Heart left ventricle (tissue), 16 donors: Measurements from ENCODE around the gene PMM2. TPM values are rescaled to one million over a fixed set of nuclear protein-coding genes. Genes with fewer than 3 reads are reported as not detected.

Experiments used
- ATAC-seq, 4 donors: fragments of 200-7000 bp; cut with Tn5 transposase; one replicate each; pipeline ENCODE4 v1.9.1; 2020 to 2022; ENCODE audit warnings: moderate library complexity in 4 of 4, mild to moderate bottlenecking in 3 of 4, moderate number of reproducible peaks in 1 of 4
- DNase-seq, 5 donors: peaks; one replicate each; pipeline ENCODE4 v3.0.0-alpha.2; 2020
- H3K27ac ChIP-seq, 12 donors: fragments of 200-600 bp; sonication (generic) in 4 of 12; one replicate each; pipeline versions ENCODE4 v1.5.0 to v1.8.0; 2016 to 2022; ENCODE audit warnings: mild to moderate bottlenecking in 2 of 12
- H3K27me3 ChIP-seq, 9 donors: fragments of 200-600 bp; sonication (generic) in 2 of 9; one replicate each; pipeline versions ENCODE4 v1.5.1 to v1.8.0; 2016 to 2022; ENCODE audit warnings: mild to moderate bottlenecking in 3 of 9
- H3K36me3 ChIP-seq, 9 donors: fragments of 200-600 bp; sonication (generic) in 2 of 9; one replicate each; pipeline versions ENCODE4 v1.5.0 to v1.8.0; 2018 to 2022; ENCODE audit warnings: mild to moderate bottlenecking in 2 of 9
- H3K4me1 ChIP-seq, 12 donors: fragments of 200-600 bp; sonication (generic) in 4 of 12; one replicate each; pipeline versions ENCODE4 v1.5.0 to v1.8.0; 2016 to 2022; ENCODE audit warnings: mild to moderate bottlenecking in 3 of 12
- H3K4me3 ChIP-seq, 12 donors: fragments of 200-600 bp; sonication (generic) in 4 of 12; one replicate each; pipeline versions ENCODE4 v1.5.0 to v1.8.0; 2017 to 2022; ENCODE audit warnings: mild to moderate bottlenecking in 9 of 12, moderate library complexity in 4 of 12
- H3K9me3 ChIP-seq, 12 donors: fragments of 200-600 bp; sonication (generic) in 4 of 12; one replicate each; pipeline versions ENCODE4 v1.5.0 to v1.8.0; 2016 to 2022; ENCODE audit warnings: mild to moderate bottlenecking in 1 of 12
- POLR2A ChIP-seq, 2 donors: fragments of 450-650 bp; IDR thresholded peaks; one replicate each; pipeline ENCODE4 v1.6.1; 2017; ENCODE audit warnings: antibody characterized with exemption in 2 of 2, mild to moderate bottlenecking in 2 of 2, moderate library complexity in 2 of 2
- whole genome bisulfite sequencing, 4 donors: extraction: QIAGEN DNeasy Blood & Tissue Kit in 2 of 4; methylation state at CpG; one replicate each; pipeline versions ENCODE4 v1.1.5 to v1.1.7; 2013 to 2018; 5-methylcytosine and 5-hydroxymethylcytosine counted together
- intact Hi-C, 10 donors: fragments of 100-400 bp; cut with DNase I; formaldehyde crosslinking; loops; one replicate each; pipeline versions ENCODE4 v1.11.1 to v1.14.2; 2022
- polyA plus RNA-seq, 2 donors: library from polyadenylated mRNA; stranded (reverse); fragments of 200-250 nt; gene quantifications; one replicate each; pipeline ENCODE4 v1.2.3, GENCODE V29; 2013
- total RNA-seq, 9 donors: library from RNA; depleted of rRNA in 2 of 9; stranded (reverse); fragments of >200 nt in 2 of 9; fragmentation: NEBNext Ultra II Directional in 3 of 9; extraction: Animal tissue kit (Norgen Biotek cat#: 25700) in 3 of 9; gene quantifications; one replicate each; pipeline versions ENCODE4 v1.1.0 to v1.2.4, GENCODE V29; 2016 to 2023
- TF ChIP-seq, protein P1 (sequence below), 12 donors: fragments of 200-600 bp; sonication (generic) in 4 of 12; IDR thresholded peaks; one replicate each; pipeline versions ENCODE4 v1.5.0 to v1.8.0; 2018 to 2022; ENCODE audit warnings: antibody characterized with exemption in 12 of 12, mild to moderate bottlenecking in 5 of 12
- donor health status: ischemic (EF 13 %, LVEDD 7.1; RV severe dilation, severe dysfunction).
- donor health status: healthy with polysubstance abuse.
- donor health status: DM: no; HTN: yes; CAD: no.
- donor health status: DM: no; HTN: no; CAD: no.
- donor health status: ischemic (EF 25% LVEDD 6.9; RV normal size, moderate dysfunction).
- donor health status: ischemic (EF 25% LVEDD 5.7; RV mildly dilated, moderate dysfunction).
- donor health status: healthy.
- donor health status: DM: yes; HTN: yes; CAD: no.
- donor health status: ischemic (EF 35%, LVEDD 5.7; RV mildly dilated, moderate dysfunction).
- donor health status: nonischemic (EF 11% LVEDD 7.7; RV severe dilation, severe dysfunction).
- donor health status: DM: yes; HTN: yes; CAD: no.
- donor health status: PGD.
- donor health status: ischemic (EF 29% LVEDD 5.4; RV normal size, mild dysfunction).
- donor health status: nonischemic (EF 23%, LVEDD 6.1; RV moderate dilation, normal function).

The PMM2 gene
- total and polyA plus RNA-seq, 11 donors: 9.8 to 29.4 (median 13.4) TPM

DNA sequence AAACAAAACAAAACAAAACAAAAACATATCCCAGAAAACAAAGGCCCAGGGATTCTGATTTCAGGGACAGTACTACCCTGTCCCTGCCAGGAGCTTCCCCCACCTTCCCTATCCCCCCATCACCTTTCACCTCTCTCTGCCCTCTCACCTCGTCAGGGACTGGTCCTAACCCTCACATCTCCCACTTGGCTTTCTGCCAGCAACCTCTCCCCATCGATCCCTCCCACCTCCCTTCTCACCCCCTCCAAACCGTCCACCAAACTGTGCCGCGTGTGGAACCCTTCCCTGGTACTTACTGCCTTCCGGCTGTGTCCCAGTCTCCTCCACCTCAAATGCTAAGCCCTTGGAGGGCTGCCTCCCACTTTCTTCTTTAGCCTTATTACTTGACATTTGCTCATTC, 36.6 kb upstream of the PMM2 start:
- Histone ChIP-seq H3K4me3 (no peak overlapping the region), H3K4me1 (no peaks in the 10 kb centered on the region), H3K9me3 (no peaks in the 10 kb centered on the region), H3K27me3 (no peaks in the 10 kb centered on the region), H3K27ac (no peak overlapping the region), H3K36me3 (peaks cover 0 to 19% (median 4%) of the 10 kb centered on the region in 9 donors)
- no peak for TF ChIP-seq POLR2A (IDR thresholded peaks at IDR 0.05)
- TF ChIP-seq, protein P1, sequence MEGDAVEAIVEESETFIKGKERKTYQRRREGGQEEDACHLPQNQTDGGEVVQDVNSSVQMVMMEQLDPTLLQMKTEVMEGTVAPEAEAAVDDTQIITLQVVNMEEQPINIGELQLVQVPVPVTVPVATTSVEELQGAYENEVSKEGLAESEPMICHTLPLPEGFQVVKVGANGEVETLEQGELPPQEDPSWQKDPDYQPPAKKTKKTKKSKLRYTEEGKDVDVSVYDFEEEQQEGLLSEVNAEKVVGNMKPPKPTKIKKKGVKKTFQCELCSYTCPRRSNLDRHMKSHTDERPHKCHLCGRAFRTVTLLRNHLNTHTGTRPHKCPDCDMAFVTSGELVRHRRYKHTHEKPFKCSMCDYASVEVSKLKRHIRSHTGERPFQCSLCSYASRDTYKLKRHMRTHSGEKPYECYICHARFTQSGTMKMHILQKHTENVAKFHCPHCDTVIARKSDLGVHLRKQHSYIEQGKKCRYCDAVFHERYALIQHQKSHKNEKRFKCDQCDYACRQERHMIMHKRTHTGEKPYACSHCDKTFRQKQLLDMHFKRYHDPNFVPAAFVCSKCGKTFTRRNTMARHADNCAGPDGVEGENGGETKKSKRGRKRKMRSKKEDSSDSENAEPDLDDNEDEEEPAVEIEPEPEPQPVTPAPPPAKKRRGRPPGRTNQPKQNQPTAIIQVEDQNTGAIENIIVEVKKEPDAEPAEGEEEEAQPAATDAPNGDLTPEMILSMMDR (IDR thresholded peaks at IDR 0.05): no peak
- 80 to 90% (median 83%) methylated on average over 6 of the region's 6 CpGs for WGBS, 4 donors
- ATAC-seq (no peak), DNase-seq (no peak)
- intact Hi-C loops: no loop called here

DNA sequence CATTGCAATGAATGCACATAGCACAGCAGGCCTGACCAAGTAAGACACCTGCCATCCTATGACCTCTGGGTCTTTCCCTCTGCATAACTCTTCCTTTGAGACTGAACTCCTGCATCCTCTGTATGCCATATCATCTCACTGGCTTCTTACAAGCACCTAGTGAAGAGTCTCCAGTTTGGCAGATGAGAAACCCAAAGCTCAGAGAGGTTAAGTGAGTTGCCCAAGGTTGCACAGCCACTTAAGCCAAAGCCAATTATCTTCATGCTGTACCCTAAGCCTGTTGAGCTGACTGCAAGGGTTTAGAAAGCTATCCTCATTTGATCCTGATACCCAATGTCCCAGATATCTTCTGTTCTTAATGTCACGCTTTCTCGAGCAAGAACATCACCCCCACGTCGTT, 35.4 kb upstream of the PMM2 start:
- WGBS, 4 donors: 91 to 99% (median 93%) methylated on average over 4 of the region's 4 CpGs
- H3K4me1 ChIP-seq: no peaks in the 10 kb centered on the region

DNA sequence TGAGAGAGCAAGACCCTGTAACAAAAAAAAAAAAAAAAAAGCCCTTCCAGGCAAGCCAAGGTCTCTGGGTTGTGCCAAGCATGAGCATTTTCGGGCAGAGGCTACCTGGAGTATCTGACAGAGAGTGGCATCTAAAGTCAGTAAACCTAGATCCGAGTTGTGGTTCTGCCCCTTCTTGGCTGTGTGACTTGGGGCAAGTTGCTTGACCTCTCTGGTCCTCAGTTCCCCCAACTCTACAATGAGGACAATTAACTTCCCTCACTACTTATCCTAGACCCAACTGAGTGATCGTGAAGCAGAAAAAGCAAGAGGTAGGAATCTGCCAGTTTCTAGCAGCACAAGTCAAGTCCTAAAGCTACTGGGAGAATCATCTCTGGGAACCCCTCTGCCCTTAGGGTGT, 34.6 kb upstream of the PMM2 start:
- WGBS, 4 donors: 90 to 97% (median 97%) methylated on average over 3 of the region's 3 CpGs
- no peaks in the 10 kb centered on the region for H3K4me1 ChIP-seq
- intact Hi-C loops: no loop called here
- H3K27me3 ChIP-seq: no peaks in the 10 kb centered on the region
- no peak overlapping the region for H3K27ac ChIP-seq
- DNase-seq: no peak
- no peak for TF ChIP-seq POLR2A (IDR thresholded peaks at IDR 0.05)
- TF ChIP-seq, protein P1 (IDR thresholded peaks at IDR 0.05): no peak
- no peaks in the 10 kb centered on the region for H3K9me3 ChIP-seq
- no peak overlapping the region for H3K4me3 ChIP-seq
- ATAC-seq: no peak
- peaks cover 0 to 24% (median 3%) of the 10 kb centered on the region in 9 donors for H3K36me3 ChIP-seq

More for the DNA sequence above, 35.4 kb upstream of the PMM2 start:
- TF ChIP-seq, protein P1 (IDR thresholded peaks at IDR 0.05): no peak
- TF ChIP-seq POLR2A (IDR thresholded peaks at IDR 0.05): no peak
- Histone ChIP-seq H3K27ac (no peak overlapping the region), H3K4me3 (no peak overlapping the region), H3K36me3 (peaks cover 0 to 24% (median 4%) of the 10 kb centered on the region in 9 donors), H3K27me3 (no peaks in the 10 kb centered on the region), H3K9me3 (no peaks in the 10 kb centered on the region)
- intact Hi-C loops: no loop called here
- ATAC-seq (no peak), DNase-seq (no peak)

DNA sequence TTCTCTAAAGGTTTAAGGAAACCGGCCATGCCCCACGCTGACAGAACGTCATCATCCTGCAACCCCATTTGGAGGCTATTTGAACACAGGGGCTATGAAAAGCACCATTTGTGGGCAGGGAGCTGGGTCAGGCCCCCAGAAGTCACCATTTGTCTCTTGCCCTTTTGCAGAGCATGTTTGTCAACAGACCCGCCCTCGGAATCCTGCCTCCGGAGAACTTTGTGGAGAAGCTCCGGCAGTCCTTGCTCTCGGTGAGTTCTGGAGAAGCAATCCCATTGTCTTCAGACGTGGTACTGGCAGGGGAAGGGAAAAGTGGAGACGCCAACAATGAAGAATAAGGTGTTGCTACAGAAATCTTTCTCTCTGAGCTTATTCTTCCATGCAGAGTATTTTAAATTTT, 33.7 kb upstream of the PMM2 start:
- WGBS, 4 donors: 71 to 79% (median 76%) methylated on average over 10 of the region's 10 CpGs
- TF ChIP-seq, protein P1 (IDR thresholded peaks at IDR 0.05): no peak
- TF ChIP-seq POLR2A (IDR thresholded peaks at IDR 0.05): no peak
- Histone ChIP-seq H3K9me3 (no peaks in the 10 kb centered on the region), H3K4me1 (no peaks in the 10 kb centered on the region), H3K36me3 (peaks cover 0 to 30% (median 10%) of the 10 kb centered on the region in 9 donors), H3K27ac (no peak overlapping the region), H3K4me3 (no peak overlapping the region), H3K27me3 (no peaks in the 10 kb centered on the region)
- DNase-seq (no peak), ATAC-seq (no peak)
- intact Hi-C loops: no loop called here
